ENCODE data around the gene DLD. TPM values are rescaled to one million over a fixed set of nuclear protein-coding genes. Genes with fewer than 3 reads are reported as not detected.

DLD gene
- total and polyA plus RNA-seq, 2 of the 13 experiments (the other 11 are each of a cell fraction or from before 2014, with no cell fraction given), result 56.8 to 95.2 TPM

- no peak for TF ChIP-seq ZBTB34 (CRISPR knock-in tag; IDR thresholded peaks at IDR 0.05)
- TF ChIP-seq HNRNPL (IDR thresholded peaks at IDR 0.05; ENCODE audit: low read depth, low read length), result no peak
- peak; percentile 20; the same call in 1 of the 2 replicates for TF ChIP-seq SMC3 (IDR thresholded peaks at IDR 0.05; ENCODE audit: low read length)
- no peak for TF ChIP-seq CENPBD1 (CRISPR knock-in tag; IDR thresholded peaks at IDR 0.05; ENCODE audit: borderline replicate concordance, low read depth)
- TF ChIP-seq PPARG (CRISPR knock-in tag; conservative IDR thresholded peaks at IDR 0.05), result peak; percentile 94
- TF ChIP-seq DR1 (CRISPR knock-in tag; IDR thresholded peaks at IDR 0.05), result no peak
- no peak for TF ChIP-seq RFX1 (IDR thresholded peaks at IDR 0.05)
- no peak for TF ChIP-seq TRIM22 (IDR thresholded peaks at IDR 0.05)
- TF ChIP-seq KAT2B (IDR thresholded peaks at IDR 0.05; ENCODE audit: borderline replicate concordance, low read depth, low read length), result no peak
- TF ChIP-seq ZFP36L1 (CRISPR knock-in tag; IDR thresholded peaks at IDR 0.05), result no peak
- TF ChIP-seq BRD4 (CRISPR knock-in tag; IDR thresholded peaks at IDR 0.05), result no peak
- TF ChIP-seq EZH2 (conservative IDR thresholded peaks at IDR 0.05; ENCODE audit: low read depth, low read length), result no peak
- TF ChIP-seq EEA1 (CRISPR knock-in tag; IDR thresholded peaks at IDR 0.05; ENCODE audit: borderline replicate concordance), result no peak
- no peak for TF ChIP-seq MYC (CRISPR knock-in tag; IDR thresholded peaks at IDR 0.05; ENCODE audit: borderline replicate concordance)
- 0 out of 2 replicates have a peak, but pooled peaks have one; percentile 4 for TF ChIP-seq SSRP1 (CRISPR knock-in tag; IDR thresholded peaks at IDR 0.05)
- no peak for TF ChIP-seq ZUFSP (CRISPR knock-in tag; IDR thresholded peaks at IDR 0.05; ENCODE audit: borderline replicate concordance)
- TF ChIP-seq ZBTB14 (CRISPR knock-in tag; IDR thresholded peaks at IDR 0.05), result no peak
- no peak for TF ChIP-seq CREBL2 (CRISPR knock-in tag; IDR thresholded peaks at IDR 0.05; ENCODE audit: borderline replicate concordance)
- peak; percentile 74; the same call in 1 of the 2 replicates for TF ChIP-seq SIX1 (CRISPR knock-in tag; IDR thresholded peaks at IDR 0.05; ENCODE audit: borderline replicate concordance)
- no peak for TF ChIP-seq ZMAT3 (CRISPR knock-in tag; conservative IDR thresholded peaks at IDR 0.05)
- no peak for TF ChIP-seq JUND (CRISPR knock-in tag; IDR thresholded peaks at IDR 0.05)
- TF ChIP-seq ZNF678 (CRISPR knock-in tag; IDR thresholded peaks at IDR 0.05), result no peak
- no peak for TF ChIP-seq SP5 (CRISPR knock-in tag; IDR thresholded peaks at IDR 0.05; ENCODE audit: borderline replicate concordance, low read depth)
- TF ChIP-seq MTF1 (CRISPR knock-in tag; IDR thresholded peaks at IDR 0.05), result 0 out of 2 replicates have a peak, but pooled peaks have one; percentile 23
- no peak for TF ChIP-seq ZFP91 (CRISPR knock-in tag; IDR thresholded peaks at IDR 0.05; ENCODE audit: borderline replicate concordance)
Measured at GRCh38 chr7:107967420-107967819, 76.4 kb downstream of the DLD start (continued).

Data from HepG2 (cell line).